ENCODE data around the gene LCE3C.
A peak's percentile ranks its signal among the peaks of the same experiment; 100 is the strongest.
"Not testable (repeated sequence)": the region's sequence is repeated elsewhere in the genome, so short reads cannot be mapped to it uniquely, and the experiment has no call there.

Gene LCE3C

GRCh38 chr1:152599934-152600333 is at the start of gene LCE3C:
TSS of gene LCE3C (plus strand) at chr1:152600234. CDS start at chr1:152600732, 498 bp downstream.
- H3K36me3 ChIP-seq: no peaks in the 10 kb centered on the region
- no peak within 1 kb of the TSS for H3K4me3 ChIP-seq
- no peak within 1 kb of the TSS for H3K4me2 ChIP-seq
- no peaks in the 10 kb centered on the region for H4K20me1 ChIP-seq
- no peaks in the 10 kb centered on the region for H3K27me3 ChIP-seq
- no peak for TF ChIP-seq Cebpa-rat (IDR thresholded peaks at IDR 0.05)
- no peaks in the 10 kb centered on the region; the same call in 1 of the 2 replicates for H3K9me3 ChIP-seq
- no peak within 1 kb of the TSS for H3K9ac ChIP-seq
- H3K27ac ChIP-seq: no peak within 1 kb of the TSS
- no peaks in the 10 kb centered on the region for H3K4me1 ChIP-seq

- H3K4me1 ChIP-seq: peaks cover 11% of the 10 kb centered on the region
- 0 out of 2 replicates have a peak, but pooled peaks cover 6% of the 10 kb centered on the region for H3K9me3 ChIP-seq
- no peak overlapping the region for H3K9ac ChIP-seq
- H3K4me3 ChIP-seq: no peak overlapping the region
- H3K4me2 ChIP-seq: no peak overlapping the region
- no peak for TF ChIP-seq Cebpa-rat (IDR thresholded peaks at IDR 0.05)
- no peak overlapping the region for H3K27ac ChIP-seq
- H3K36me3 ChIP-seq: no peaks in the 10 kb centered on the region
- H4K20me1 ChIP-seq: no peaks in the 10 kb centered on the region
- H3K27me3 ChIP-seq: no peaks in the 10 kb centered on the region
Measured at GRCh38 chr1:152565115-152565514, 34.9 kb upstream of the LCE3C start.

GRCh38 chr1:152565535-152566215 is 34.4 kb upstream of the LCE3C start:
- H3K9me3 ChIP-seq: 0 out of 2 replicates have a peak, but pooled peaks cover 9% of the 10 kb centered on the region
- H3K9ac ChIP-seq: no peak overlapping the region
- H4K20me1 ChIP-seq: no peaks in the 10 kb centered on the region
- no peaks in the 10 kb centered on the region for H3K27me3 ChIP-seq
- peaks cover 11% of the 10 kb centered on the region for H3K4me1 ChIP-seq
- peak overlapping the region; percentile 7; the same call in 1 of the 2 replicates for H3K4me2 ChIP-seq
- no peaks in the 10 kb centered on the region for H3K36me3 ChIP-seq
- no peak overlapping the region for H3K4me3 ChIP-seq
- TF ChIP-seq Cebpa-rat (IDR thresholded peaks at IDR 0.05): no peak
- no peak overlapping the region for H3K27ac ChIP-seq

- H3K36me3 ChIP-seq: no peaks in the 10 kb centered on the region
- no peak within 1 kb of the TSS for H3K9ac ChIP-seq
- peak within 1 kb of the TSS; percentile 7; the same call in 1 of the 2 replicates for H3K4me2 ChIP-seq
- no peak within 1 kb of the TSS for H3K4me3 ChIP-seq
- H3K27me3 ChIP-seq: no peaks in the 10 kb centered on the region
- peaks cover 11% of the 10 kb centered on the region for H3K4me1 ChIP-seq
- H3K27ac ChIP-seq: no peak within 1 kb of the TSS
- 0 out of 2 replicates have a peak, but pooled peaks cover 9% of the 10 kb centered on the region for H3K9me3 ChIP-seq
- H4K20me1 ChIP-seq: no peaks in the 10 kb centered on the region
- TF ChIP-seq Cebpa-rat (IDR thresholded peaks at IDR 0.05): no peak
Measured at GRCh38 chr1:152566681-152567080, 33.4 kb upstream of the LCE3C start, which contains the start of gene LCE3E. TSS of gene LCE3E (minus strand) at chr1:152566780. CDS start at chr1:152566208, 572 bp downstream.

- no peaks in the 10 kb centered on the region for H3K4me1 ChIP-seq
- no peaks in the 10 kb centered on the region for H3K36me3 ChIP-seq
- H3K4me2 ChIP-seq: no peak overlapping the region
- H3K27me3 ChIP-seq: no peaks in the 10 kb centered on the region
- H3K9ac ChIP-seq: no peak overlapping the region
- H3K9me3 ChIP-seq: no peaks in the 10 kb centered on the region
- H3K27ac ChIP-seq: no peak overlapping the region
- no peak for TF ChIP-seq Cebpa-rat (IDR thresholded peaks at IDR 0.05)
- H3K4me3 ChIP-seq: no peak overlapping the region
- H4K20me1 ChIP-seq: no peaks in the 10 kb centered on the region
Measured at GRCh38 chr1:152577168-152577567, 22.9 kb upstream of the LCE3C start.

GRCh38 chr1:152579526-152579925 is 20.5 kb upstream of the LCE3C start:
- not testable (repeated sequence) for H3K4me2 ChIP-seq, H3K27ac ChIP-seq, H3K27me3 ChIP-seq, H3K9me3 ChIP-seq, H3K36me3 ChIP-seq, H3K9ac ChIP-seq, H3K4me3 ChIP-seq, H3K4me1 ChIP-seq, H4K20me1 ChIP-seq

- H3K27me3 ChIP-seq: no peaks in the 10 kb centered on the region
- H3K36me3 ChIP-seq: no peaks in the 10 kb centered on the region
- H3K9ac ChIP-seq: no peak within 1 kb of the TSS
- H3K4me2 ChIP-seq: no peak within 1 kb of the TSS
- TF ChIP-seq Cebpa-rat (IDR thresholded peaks at IDR 0.05): no peak
- H3K4me3 ChIP-seq: no peak within 1 kb of the TSS
- H4K20me1 ChIP-seq: no peaks in the 10 kb centered on the region
- no peaks in the 10 kb centered on the region for H3K9me3 ChIP-seq
- H3K27ac ChIP-seq: no peak within 1 kb of the TSS
- H3K4me1 ChIP-seq: no peaks in the 10 kb centered on the region
Measured at GRCh38 chr1:152580433-152580832, 19.6 kb upstream of the LCE3C start, which contains the start of gene LCE3D. TSS of gene LCE3D (minus strand) at chr1:152580516. CDS start at chr1:152579936, 580 bp downstream.

- Histone ChIP-seq H3K4me3 (no peak overlapping the region), H3K9me3 (no peaks in the 10 kb centered on the region), H3K9ac (no peak overlapping the region), H4K20me1 (no peaks in the 10 kb centered on the region), H3K4me2 (no peak overlapping the region), H3K4me1 (no peaks in the 10 kb centered on the region), H3K36me3 (no peaks in the 10 kb centered on the region), H3K27ac (no peak overlapping the region), H3K27me3 (no peaks in the 10 kb centered on the region)
- TF ChIP-seq Cebpa-rat (IDR thresholded peaks at IDR 0.05): no peak
Measured at GRCh38 chr1:152582647-152583046, 17.4 kb upstream of the LCE3C start.

GRCh38 chr1:152585586-152585985 is 14.4 kb upstream of the LCE3C start:
- Histone ChIP-seq H3K27ac (no peak overlapping the region), H3K9ac (no peak overlapping the region), H3K4me1 (no peaks in the 10 kb centered on the region), H3K36me3 (no peaks in the 10 kb centered on the region), H3K4me3 (no peak overlapping the region), H4K20me1 (no peaks in the 10 kb centered on the region), H3K4me2 (no peak overlapping the region), H3K9me3 (no peaks in the 10 kb centered on the region), H3K27me3 (no peaks in the 10 kb centered on the region)
- no peak for TF ChIP-seq Cebpa-rat (IDR thresholded peaks at IDR 0.05)

- no peak overlapping the region for H3K4me2 ChIP-seq
- H3K27me3 ChIP-seq: no peaks in the 10 kb centered on the region
- H3K27ac ChIP-seq: no peak overlapping the region
- H3K9me3 ChIP-seq: no peaks in the 10 kb centered on the region; the same call in 1 of the 2 replicates
- no peak overlapping the region for H3K4me3 ChIP-seq
- TF ChIP-seq Cebpa-rat (IDR thresholded peaks at IDR 0.05): no peak
- no peaks in the 10 kb centered on the region for H3K4me1 ChIP-seq
- no peaks in the 10 kb centered on the region for H3K36me3 ChIP-seq
- no peak overlapping the region for H3K9ac ChIP-seq
- no peaks in the 10 kb centered on the region for H4K20me1 ChIP-seq
Measured at GRCh38 chr1:152596986-152597385, 3.0 kb upstream of the LCE3C start.

All from BLaER1 (cell line).